Astrocyte (in vitro differentiated cells and primary cell): ENCODE measurements around the gene MORN3.

ENCODE experiments used
- CTCF ChIP-seq: IDR thresholded peaks from 2 replicates; pipeline ENCODE4 v1.5.1; 2011; ENCODE audit warnings: low read depth, mild to moderate bottlenecking, inconsistent platforms, low read length, moderate library complexity; ENCODE audit not compliant: insufficient read depth
- EZH2 ChIP-seq: IDR thresholded peaks from 2 replicates; pipeline ENCODE4 v1.6.1; 2012; ENCODE audit warnings: mild to moderate bottlenecking, low read length, inconsistent platforms; ENCODE audit not compliant: insufficient read depth

GRCh38 chr12:121718653-121719239 is 49.3 kb upstream of the MORN3 start:
- no peak for TF ChIP-seq CTCF
- no peak for TF ChIP-seq EZH2
